Left forelimb (tissue), 1 donor: ENCODE results near the gene PRC1.

Experiments used
- DNase-seq: peaks from one replicate; pipeline ENCODE4 v3.0.0-alpha.2; 2018; ENCODE audit warnings: low spot score

The PRC1 gene

GRCh38 chr15:90989040-90989768 lies 5.1 kb downstream of the PRC1 start:
- no peak for DNase-seq

DNA sequence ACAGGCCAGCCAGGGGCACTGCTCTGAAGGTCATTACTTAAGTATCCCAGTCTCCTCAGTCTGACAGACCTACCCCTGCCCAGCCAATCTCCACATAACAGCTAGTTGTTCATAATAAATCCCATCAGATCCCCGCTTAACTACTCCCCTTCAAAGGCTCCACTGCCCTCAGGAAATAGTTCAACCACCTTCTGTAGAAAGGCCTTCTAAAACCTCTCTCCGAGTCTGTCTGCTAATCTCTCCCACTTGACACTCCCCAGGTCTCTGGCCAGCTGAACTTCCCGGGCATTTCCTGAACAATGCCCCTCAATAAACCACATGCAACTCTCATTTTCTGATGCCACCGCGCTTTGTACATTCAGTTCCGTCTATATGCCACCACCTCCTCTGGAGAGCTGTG lies 6.0 kb downstream of the PRC1 start:
- DNase-seq = no peak

DNA sequence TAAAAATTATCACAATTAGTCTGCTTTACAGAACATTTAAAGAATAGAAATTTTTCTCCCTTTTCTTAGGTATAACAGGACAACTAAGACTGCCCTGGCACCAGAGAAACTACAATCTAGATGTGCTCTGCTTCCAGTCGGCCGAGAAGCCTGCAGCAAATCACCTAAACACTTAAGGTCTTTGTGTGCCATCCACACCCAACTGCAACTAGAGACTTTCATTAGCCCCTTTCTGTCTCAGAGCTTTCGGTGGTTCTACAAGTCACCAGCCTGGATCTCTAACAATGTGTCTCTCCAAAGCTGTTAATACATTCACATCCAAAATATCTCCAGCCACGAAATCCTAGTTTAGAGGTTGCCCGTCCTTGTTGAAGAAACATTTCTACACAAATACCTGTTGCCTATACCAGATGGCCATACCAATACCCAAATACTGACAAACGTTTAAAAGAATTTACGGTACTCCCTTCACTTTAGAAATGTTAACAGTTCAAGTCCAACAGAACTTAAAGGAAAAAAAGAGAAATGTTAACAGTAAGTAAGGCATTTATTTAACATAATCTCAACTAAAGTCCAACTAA lies 6.7 kb downstream of the PRC1 start:
- DNase-seq = no peak

DNA sequence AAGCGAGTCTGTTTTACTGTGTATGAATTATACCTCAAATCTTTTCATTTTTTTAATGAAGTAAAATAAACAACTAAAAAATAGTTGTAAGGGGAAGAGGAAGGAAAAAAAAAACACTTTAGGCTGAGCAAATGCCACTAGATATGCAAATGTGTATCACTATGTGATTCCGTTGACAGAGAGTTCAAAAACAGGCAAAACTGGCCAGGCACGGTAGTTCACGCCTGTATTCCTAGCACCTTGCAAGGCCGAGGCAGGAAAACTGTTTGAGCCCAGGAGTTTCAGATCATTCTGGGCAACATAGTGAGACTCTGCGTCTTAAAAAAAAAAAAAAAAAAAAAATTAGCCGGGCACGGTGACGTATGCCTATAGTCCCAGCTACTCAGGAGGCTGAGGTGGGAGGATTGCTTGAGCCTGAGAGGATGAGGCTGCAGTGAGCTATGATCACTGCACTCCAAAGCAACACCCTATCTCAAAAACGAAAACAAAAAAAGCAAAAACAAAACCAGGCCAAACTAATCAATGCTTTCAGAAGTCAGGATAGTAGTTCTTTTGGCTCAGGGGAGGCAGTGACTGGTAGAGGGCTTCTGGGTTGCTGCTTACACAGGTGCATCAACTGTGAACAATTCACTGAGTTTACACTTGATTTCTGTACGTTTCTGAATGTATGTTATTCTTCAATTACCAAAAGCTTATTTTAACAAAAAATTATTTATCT lies 7.4 kb downstream of the PRC1 start:
- no peak for DNase-seq

DNA sequence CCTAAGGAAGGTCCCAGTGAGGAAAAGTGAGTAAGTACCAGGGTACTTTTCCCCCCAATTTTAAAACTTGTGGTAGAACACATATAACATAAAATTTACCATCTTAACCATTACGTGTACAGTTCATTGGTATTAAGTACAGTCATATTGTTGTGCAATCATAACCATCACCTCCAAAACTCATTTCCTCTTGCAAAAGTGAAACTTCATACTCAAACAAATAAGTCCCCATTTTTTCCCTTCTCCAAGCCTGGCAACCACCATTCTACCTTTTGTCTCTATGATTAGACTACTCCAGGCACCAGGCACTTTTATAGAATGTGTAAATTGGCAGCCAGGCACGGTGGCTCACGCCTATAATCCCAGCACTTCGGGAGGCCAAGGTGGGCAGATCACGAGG lies 12.2 kb downstream of the PRC1 start:
- no peak for DNase-seq

DNA sequence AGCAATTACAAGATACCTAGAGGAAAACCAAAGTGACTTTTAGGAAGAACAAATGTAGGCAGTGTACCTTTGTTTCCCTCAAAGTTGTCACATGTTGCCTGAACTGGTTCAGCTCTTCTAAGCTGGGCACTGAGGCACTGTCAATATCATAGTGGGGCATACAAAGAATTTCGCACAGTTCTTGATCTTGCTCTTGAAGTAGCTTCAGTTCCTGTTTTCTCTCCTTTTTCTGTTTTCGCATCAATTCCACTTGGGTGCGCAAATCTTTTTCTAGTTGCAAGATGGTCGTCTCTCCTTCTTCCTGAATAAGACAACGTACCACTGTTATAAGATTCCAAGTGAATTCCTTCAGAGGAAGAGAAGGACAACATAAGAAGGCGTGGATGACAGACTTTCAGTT lies 12.7 kb downstream of the PRC1 start:
- DNase-seq = no peak

DNA sequence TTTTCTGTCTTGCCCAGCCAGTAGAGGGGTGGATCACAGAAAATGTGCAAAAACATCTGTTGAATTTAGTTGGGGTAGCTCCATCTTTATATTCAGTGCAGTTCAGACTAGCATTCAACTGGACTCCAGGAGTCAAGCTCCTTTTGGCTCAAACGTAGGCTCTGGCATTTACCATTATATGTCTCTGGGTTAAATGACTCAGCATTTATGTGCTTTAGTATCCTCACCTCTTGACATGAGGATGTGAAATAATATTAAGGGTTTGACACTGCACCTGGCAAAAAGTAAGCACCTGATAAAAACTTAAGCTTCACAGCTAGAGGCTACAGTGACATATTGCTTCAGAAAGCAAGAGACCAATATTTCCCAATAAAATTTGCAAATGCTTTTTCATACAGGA lies 14.8 kb downstream of the PRC1 start:
- no peak for DNase-seq

DNA sequence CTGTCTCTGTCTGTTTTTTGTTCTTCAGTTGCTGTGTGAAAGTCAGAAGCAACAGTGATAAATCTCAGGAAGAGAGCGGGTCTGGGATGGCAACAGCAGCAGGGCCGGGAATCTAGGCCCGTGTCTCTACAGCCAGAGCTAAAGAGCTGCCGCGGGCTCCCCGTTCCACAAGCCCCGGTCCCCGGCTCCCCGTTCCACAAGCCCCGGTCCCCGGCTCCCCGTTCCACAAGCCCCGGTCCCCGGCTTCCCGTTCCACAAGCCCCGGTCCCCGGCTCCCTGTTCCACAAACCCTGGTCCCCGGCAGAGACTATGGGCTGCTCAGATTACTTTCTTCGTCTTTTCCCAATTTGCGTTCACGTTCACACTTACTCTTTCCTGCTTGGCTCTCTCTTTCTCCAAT lies 20.1 kb downstream of the PRC1 start:
- no peak for DNase-seq

DNA sequence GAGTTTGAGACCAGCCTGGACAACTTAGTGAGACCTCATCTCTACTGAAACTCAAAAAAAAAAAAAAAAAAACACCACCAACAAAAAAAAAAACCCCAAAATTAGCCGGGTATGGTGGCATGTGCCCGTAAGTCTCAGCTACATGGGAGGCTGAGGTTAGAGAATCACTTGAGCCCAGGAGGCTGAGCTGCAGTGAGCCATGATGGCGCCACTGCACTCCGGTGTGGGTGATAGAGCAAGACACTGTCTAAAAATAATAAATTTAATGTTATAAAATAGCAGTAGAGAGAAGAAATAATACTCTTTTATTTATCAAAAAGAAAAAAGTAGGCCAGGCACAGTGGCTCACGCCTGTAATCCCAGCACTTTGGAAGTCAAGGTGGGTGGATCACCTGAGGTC lies 22.2 kb downstream of the PRC1 start:
- DNase-seq = no peak

- no peak for DNase-seq
Observed at GRCh38 chr15:90970274-90970673, 24.1 kb downstream of the PRC1 start.

DNA sequence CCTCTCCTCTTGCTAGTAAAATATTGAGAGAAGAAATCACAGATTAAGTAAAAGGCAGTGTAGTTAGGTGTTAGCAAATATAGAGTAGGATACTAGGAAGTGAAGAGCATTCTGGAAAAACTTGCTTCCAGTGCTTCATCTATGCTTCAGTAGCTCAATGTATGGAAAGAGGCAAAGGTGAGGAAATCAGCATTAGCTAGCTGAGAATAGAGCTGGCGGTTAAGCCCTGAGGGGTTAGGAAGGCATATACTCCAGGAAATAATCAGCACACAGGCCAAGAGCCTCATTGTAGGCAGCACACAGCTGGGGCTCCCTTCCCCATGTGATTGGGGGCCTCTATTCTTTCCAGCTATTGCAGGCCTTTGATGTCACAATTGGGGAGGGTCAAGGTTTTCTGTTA lies 25.9 kb downstream of the PRC1 start:
- DNase-seq = no peak

DNA sequence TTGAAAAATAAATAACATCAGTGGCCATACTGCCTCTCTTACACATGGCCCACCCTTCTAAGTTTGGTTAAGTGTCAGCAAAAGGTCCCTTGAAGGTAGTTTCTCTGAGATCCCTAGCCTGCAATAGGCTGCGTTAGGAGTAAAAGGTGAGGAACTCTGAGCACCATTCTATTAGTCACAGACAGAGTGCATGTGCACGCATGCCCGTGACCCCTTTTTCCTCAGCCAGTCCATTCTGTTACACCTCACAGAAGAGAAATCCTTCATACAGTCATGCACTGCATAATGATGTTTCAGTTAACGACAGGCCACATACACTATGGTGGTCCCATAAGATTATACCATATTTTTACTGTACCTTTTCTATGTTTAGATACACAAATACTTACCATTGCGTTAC lies 27.1 kb downstream of the PRC1 start:
- no peak for DNase-seq

GRCh38 chr15:90966262-90966661 lies 28.1 kb downstream of the PRC1 start:
- DNase-seq = no peak

DNA sequence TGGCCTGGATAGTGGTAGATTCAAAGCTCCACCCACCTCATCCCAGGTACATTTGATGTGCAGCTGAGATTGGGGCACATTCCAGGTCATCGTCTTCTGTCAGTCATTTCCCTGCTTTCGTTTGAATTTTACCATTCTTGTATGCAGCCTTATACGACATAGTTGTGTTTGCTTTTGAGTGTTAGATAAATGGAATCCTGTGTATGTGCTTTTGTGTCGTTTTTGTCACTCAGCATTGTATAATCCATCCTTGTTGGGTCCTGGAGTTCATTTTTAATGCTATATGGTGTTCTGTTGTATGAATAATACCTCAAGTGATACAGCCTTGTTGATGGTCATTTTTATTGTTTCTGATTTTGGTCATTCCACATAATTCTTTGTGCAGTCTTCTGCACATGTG lies 32.3 kb downstream of the PRC1 start:
- DNase-seq = no peak

DNA sequence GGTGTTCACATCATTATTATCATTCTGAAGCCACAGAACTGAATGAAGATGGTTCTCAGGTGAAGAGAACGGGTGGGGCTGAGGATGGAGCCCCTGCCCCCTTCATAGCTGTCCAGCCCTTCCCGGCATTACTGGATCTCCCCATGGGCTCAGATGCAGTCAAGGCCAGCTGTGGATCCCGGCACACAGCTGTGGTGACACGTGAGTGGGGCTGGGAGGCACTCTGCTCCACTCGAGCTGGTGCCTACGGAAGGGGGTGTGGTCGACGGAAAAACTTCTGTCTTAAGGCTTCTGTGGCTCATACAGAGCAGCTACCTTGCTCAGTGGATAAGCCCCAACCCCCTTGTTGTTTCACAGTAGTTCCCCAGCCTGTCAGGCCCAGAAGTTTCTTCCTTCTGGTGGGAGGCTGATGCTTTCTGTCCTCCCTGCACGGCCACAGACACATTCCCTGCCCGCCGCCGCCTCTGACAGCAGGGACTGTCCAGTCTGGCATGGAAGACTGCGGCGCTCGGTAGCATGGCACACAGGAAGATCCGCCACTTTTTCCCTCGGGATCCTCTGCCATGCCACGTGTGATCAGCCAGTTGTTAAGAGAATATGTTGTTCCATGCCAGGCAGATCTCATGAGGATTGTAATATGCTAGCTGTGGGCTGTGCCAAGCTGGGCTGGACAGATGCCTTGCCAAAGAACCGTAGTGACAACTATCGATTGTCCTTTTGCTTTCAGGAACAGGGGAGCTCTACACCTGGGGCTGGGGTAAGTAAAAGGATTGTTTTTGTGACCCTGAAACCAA lies 33.8 kb downstream of the PRC1 start:
- DNase-seq = no peak

DNA sequence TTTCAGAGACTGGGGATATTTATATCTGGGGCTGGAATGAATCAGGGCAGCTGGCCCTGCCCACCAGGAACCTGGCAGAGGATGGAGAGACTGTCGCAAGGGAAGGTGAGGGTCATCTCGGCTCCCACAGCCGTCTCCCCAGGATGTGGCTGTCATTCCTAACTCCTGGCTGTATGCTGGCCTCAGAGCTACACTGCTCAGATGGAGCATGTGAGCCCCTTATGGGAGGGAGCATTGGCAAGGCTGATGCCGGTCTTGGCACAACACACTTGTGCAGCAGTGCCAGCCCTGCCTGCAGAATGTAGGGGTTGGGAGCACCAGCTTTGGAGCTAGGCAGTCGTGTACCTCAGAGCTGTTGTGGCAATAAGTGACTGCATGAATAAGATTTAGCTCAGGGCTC lies 34.4 kb downstream of the PRC1 start:
- DNase-seq = no peak

DNA sequence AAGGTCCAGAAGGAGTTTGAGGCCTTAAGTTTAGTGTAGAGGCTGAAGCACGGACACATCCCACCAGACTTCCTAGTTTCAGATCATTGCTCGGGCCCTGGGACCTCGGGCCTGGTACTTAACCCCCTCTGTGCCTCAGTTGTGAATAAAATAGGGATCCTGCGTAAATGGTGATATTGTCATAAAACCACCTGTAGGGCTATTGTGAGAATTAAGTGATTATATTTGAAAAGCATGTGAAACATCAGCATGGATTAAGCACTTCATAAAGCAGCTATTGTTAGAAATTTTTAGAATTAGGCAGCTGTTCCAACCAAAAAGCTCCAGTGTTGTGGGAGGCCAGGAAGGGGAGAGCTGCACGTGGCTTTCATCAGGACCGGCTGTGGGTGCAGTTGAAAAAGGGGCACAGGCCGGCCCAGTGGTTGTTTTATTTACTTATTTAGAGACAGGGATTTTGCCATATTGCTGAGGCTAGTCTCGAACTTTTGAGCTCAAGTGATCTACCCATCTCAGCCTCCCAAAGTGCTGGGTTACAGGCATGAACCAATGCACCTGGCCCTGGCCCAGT lies 35.2 kb downstream of the PRC1 start:
- DNase-seq = no peak

GRCh38 chr15:90957791-90958190 lies 36.5 kb downstream of the PRC1 start:
- no peak for DNase-seq

DNA sequence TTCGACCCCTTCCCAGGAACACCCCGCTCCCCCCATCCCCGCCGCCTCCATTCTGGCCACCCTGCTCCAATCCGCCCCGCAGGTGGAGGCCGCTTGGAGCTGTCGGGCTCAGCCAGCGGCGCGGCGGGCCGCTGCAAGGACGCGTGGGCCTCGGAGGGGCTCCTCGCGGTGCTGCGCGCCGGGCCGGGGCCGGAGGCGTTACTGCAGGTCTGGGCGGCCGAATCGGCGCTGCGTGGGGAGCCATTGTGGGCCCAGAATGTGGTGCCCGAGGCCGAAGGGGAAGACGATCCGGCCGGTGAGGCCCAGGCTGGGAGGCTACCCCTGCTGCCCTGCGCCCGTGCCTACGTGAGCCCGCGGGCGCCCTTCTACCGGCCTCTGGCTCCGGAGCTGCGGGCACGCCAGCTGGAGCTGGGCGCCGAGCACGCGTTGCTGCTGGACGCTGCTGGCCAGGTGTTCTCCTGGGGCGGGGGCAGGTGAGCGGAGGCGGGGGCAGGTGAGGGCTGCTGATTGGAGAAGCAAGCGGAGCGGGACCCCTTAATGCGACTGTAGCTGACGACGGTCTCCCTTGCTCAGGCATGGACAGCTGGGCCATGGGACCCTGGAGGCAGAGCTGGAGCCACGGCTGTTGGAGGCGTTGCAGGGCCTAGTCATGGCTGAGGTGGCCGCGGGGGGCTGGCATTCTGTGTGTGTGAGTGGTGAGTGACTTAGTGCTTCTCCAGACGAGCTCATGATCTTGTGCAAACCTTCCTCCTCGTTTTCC lies 37.1 kb downstream of the PRC1 start:
- DNase-seq = no peak

GRCh38 chr15:90956274-90957030 lies 37.9 kb downstream of the PRC1 start:
- DNase-seq = peak; percentile 91
